Stimulated activated CD4-positive, alpha-beta T cell treated with anti-CD3 and anti-CD28 coated beads, Interleukin-4, amount 100 ng/mL, for 4 hours (primary cell): ENCODE measurements around the gene CAMK2N2.

Source experiments
- DNase-seq, 2 experiments: peaks; one replicate each; pipeline ENCODE4 v3.0.0-alpha.2; 2020

CAMK2N2 gene

DNA sequence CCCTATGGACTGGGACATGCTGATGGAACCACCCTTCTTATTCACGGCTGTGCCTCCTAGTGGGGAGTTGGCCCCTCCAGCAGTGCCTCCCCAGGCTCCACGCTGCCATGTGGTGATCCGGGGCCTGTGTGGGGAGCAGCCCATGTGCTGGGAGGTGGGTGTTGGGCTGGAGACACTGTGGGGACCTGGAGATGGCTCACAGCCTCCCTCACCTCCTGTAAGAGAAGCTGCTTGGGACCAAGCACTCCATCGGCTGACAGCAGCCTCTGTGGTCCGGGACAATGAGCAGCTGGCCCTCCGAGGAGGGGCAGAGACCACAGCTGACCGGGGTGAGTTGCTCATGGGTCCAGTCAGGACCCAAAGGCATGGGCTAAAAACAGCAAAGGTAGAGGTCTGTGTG lies 21.6 kb downstream of the CAMK2N2 start:
- DNase-seq: no peak

DNA sequence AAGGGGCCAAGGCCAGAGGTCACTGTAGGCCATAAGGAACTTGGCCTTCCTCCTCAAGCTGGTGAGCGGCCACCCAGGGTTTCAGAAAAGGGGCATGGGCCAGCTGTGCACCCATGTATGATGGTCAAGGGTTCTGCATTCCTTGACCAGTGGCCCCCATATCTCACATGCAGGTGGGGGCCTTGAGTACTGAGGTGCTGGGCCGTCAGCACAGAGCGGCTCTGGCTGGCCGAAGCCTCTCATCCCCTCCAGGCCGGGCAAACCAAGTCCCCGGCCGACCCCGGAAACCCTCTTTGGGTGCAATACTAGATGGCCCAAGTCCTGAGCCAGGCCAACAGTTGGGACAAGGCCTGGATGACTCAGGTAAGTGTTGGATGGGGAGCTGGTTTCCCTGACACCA lies 22.1 kb downstream of the CAMK2N2 start:
- DNase-seq: no peak

DNA sequence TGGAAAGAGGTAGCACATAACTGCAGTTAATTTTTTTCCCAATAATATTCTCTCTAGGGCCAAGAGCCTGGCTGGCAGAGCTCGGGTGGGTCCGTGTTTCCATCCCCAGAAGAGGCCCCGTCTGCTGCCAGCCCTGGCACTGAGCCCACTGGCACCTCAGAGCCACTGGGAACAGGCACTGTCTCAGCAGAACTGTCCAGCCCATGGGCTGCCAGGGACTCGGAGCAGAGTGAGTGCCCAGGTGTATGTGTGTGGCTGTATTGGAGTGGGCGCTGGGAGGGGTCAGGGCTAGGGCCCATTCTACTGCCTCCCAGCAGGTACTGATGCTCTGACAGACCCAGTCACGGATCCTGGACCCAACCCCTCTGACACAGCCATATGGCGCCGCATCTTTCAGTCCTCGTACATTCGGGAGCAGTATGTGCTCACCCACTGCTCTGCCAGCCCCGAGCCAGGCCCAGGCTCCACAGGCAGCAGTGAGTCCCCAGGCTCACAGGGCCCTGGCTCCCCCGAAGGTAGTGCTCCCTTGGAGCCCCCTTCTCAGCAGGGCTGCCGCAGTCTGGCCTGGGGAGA lies 23.0 kb downstream of the CAMK2N2 start:
- no peak for DNase-seq

DNA sequence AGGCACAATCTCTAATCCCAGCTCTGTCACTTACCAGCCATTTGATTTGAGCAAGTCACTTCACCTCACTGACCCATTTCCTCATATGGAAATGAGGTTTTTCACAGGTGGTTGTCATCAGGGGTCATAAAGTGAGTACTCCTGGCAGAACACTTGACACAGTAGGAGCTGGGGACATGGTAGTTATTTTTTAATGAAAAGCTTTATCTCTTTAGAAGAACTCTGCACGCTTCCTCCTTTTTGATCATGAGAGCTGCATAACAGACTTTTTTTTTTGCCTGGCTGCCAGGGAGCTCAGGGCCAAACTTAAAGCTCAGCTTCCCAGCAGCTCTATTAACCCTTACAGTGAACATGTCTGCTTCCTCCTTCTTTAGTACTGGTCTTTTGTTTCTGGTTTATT lies 23.5 kb downstream of the CAMK2N2 start:
- DNase-seq: no peak

DNA sequence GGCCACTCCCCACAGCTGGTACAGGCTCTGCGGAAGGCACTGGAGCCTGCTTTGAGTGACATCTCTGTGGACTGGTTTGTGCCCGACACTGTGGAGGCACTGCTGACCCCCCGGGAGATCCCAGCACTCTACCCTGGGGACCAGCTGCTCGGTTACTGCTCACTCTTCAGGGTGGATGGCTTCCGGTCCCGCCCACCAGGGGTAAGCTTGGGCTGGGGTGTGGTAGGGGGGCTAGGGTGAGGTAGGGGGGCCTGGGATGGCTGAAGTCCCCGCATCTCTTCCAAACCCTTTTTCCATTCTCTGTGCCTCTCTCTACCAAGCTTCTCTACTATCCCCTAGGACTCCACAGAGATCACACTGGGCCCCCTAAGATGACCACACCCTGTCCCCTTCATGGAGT lies 24.1 kb downstream of the CAMK2N2 start:
- DNase-seq: no peak

DNA sequence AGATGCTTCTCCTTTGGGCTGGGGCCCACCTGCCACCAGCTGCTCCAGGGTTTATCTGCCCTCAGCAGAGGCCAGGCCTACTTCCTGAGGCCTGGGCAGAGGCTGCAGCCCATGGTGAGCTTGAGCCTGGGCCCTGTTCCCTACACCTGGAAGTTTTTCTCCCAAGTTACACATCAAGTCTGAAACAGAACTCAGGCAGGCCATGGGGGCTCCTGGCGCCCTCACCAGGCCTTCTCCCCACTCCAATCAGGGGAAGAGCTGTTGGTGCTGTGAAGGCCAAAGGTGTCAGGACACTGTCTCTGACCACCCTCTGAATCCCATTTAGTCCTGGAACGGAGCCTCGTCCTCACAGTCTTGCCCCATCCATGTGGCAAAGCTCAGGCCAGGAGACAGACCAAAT lies 24.7 kb downstream of the CAMK2N2 start:
- DNase-seq: no peak

DNA sequence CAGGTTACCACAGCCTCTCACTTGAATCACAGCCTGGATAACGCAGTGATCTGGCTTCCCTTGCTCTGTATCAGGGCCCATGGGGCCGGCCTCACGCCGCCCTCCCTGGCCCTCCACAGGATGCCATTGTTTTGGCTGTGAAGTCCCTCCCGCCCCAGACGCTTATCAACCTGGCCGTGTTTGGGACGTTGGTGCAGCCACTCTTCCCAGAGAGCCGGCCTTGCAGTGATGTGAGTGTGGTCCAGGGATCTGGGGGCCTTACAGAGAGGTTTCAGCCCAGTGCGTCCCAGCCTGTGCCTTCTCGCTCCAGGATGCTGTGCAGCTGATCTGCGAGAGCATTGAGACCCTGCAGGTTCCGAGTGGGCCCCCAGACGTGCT lies 25.3 kb downstream of the CAMK2N2 start:
- no peak for DNase-seq

DNA sequence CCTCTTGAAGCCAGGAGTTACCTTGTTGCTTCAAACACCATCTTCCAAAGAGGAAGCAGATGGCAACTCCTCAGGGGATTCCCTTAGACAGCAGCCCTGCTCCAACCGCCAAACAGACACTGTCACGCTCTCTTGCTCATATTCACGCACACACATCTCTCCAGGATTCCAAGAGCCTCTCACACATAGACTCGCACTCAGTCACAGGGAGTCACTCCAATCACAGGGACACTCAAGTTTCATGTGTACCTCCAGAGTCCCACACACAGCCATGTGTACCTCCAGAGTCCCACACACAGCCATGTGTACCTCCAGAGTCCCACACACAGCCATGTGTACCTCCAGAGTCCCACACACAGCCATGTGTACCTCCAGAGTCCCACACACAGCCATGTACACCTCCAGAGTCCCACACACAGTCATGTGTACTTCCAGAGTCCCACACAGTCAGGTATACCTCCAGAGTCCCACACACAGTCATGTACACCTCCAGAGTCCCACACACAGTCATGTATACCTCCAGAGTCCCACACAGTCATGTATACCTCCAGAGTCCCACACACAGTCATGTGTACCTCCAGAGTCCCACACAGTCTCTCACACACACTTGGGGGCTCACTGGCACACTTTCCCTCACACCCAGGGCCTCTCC lies 25.8 kb downstream of the CAMK2N2 start:
- DNase-seq: no peak

DNA sequence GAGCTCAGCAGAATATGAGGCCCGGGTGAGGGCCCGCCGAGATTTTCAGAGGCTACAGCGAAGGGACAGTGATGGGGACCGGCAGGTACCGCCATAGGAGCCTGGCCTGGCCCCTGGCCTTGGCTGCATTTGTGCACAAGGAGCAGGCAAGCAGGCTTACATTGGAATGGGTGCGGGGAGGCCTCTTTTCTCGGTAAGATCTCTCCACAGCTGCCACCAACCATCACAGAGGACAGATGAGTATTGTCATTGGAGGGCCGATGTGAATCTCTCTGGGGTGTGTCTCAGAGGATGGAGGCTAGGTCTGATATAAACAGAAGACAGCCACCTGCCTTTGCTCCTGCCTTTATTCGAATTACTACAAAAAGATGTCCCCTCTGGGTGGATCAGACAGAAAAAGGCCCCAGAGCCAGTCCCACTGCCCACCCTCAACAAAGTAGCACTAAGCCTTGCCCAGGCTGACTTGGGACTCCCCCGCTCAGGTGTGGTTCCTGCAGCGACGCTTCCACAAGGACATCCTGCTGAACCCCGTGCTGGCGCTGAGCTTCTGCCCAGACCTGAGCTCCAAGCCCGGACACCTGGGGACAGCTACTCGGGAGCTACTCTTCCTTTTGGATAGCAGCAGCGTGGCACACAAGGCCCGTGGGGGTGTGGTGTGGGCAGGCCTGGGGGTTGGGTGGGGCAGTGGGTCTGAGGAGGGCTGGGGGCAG lies 26.5 kb downstream of the CAMK2N2 start:
- DNase-seq: no peak

DNA sequence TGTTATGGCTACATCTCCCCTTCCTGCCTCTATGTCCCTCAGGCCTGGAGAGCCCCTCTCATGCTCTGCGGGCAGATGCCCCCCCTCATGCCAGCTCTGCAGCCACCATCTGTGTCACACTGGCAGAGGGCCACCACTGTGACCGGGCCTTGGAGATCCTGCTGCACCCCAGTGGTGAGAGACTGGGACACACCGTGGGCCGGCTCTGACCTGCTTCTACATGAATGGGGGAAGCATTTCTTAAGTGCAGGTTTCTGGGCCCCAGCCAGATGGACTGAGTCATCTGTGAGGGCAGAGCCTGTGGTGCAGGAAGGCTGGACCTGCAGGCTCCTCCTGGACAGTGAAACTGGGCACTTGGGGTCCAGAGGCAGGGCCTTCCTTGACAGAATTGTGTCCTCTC lies 27.1 kb downstream of the CAMK2N2 start:
- no peak for DNase-seq

DNA sequence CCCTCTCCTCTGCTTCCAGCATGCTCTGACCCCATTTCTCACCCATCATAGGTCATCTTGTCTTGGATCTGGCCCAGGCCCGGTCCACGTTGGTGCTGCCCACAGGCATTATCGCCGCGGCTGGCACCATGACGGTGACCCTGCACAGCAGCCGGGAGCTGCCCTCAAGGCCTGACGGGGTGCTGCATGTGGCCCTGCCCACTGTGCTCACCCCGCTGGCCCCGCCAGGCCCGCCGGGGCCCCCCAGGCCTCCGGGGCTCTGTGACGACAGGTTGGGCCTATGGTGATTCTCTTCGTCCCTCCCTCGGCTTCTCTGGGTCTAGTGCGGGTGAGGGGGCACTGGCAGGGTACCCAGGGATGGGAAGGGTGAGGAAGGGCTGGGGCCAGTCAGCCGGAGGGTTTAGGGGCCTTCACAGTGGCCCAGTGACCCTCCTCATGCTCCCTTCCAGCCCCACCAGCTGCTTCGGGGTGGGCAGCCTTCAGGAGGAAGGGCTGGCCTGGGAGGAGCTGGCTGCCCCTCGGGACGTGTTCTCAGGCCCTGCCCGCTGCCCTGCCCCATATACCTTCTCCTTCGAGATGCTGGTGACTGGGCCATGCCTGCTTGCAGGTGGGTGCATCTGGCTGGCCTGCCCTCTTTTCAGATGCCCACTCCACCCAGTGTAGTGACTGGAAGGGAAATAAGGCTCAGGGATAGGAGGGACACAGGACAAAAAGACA lies 28.1 kb downstream of the CAMK2N2 start:
- DNase-seq: no peak

DNA sequence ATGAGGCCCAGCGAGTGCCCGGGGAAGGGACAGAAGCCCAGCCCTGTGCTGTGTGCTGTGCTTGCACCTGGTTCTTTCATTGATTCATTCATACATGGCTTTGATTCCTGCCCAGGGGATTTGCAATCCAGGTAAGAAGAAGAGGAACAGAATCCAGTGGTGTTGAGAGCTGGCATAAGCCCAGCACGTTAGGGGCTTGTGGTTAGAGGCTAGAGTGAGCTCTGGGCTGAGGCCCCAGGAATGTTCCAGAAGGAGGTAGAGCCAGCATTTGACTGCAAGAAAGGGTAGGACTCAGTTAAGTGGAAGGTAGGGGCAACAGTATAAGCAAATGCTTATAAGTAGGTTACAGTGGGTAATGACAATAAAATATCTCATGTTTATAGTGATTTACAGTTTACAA lies 29.7 kb downstream of the CAMK2N2 start:
- no peak for DNase-seq

DNA sequence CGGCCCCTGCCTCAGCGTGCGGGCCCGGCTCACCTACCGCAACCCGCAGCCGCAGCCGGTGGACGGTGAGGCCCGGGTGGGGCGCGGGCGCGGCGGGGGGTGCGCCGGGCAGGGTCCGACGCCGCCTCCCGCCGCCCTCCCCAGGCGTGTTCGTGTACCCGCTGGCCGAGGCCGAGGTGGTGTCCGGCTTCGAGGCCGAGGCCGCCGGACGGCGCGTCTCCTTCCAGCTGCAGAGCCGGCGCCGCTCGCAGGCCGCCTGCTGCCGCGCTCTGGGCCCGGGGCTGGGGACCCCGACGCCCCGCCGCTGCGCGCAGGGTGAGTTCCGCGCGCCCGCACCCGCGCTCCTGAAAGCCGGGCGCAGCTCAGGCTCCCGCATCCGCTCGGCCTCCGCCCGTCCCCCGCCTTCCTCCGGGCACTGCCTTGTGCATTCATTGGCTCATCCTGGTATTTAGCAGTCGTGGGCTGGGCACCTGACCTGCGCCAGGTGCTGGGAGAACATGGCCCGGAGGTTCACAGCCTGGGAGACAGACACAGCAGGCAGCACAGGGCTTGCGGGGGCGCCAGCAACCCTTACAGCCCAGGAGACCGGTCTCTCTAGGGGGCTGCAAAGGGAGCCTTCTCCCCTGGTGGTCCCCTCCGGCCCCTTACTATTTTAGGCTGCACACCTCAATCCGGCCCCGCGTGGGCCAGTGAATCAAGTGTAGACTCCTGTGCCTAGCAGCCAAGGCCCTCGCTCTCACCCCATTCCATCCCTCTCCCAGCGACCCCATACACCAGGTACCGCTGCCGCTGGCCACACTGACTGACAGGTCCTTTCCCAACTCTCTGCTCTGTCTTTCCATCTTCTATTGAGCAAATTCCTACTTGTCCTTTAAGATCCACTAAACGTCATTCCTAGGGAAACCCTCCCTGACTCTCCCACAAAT lies 30.5 kb downstream of the CAMK2N2 start:
- no peak for DNase-seq

DNA sequence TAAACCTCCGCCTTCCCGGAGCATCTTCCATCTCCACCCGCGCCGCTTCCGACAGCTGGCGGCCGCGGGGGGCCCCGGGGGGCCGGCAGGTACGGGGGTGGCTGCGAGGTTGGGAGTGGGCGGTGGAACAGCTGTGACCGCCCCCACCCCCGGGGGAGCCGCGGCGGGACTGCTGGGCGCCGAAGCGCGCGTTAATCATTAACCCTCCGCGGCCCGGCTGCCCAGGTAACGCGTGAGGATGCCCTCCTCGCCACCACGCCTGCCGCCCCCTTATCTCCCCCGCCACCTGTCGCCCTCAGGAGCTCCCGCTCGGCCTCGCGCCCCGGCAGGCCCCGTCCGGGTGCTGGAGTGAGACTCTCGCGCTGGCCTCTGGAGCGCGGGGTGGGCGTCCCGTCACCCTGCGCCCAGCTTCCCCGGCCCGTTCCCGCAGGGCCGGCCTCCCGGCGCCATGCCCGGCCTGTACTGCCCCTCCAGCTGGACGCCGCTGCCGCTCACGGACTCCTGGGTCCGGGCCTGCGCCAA lies 31.2 kb downstream of the CAMK2N2 start:
- peak in 1 of 2 experiments; percentile 26 for DNase-seq

DNA sequence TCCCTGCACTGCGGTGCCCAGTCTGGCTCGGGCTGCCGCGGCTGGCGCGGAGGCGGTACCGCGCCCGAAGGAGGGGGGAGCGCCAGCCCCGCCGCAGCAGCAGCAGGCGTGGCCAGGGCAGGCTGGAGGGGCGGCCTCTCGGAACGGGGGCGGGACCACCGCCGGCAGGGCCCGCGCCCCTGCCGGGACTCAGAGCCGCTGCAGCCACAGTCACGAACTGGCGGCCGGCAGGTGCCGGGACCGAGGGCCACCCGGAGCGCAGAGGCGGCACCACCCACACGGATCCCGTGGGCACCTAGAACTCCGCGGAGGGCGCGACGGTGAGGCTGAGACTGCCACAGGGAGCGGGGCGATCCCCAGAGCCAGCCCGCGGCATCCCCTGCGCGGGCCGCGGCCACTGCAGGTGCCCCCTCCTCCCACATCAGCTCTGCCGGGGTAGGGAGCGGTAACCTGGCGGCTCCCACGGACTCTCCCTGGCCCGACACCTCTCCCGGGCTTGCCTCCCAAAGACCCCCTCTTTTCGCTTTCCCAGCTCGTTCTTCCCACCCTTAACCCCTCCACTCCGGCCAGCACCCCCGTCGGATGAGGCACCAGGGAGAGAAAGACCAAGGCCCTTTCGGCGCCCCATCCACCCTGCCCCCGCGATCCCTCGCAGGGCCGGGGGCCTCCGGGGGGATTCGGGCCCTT lies 31.8 kb downstream of the CAMK2N2 start, which contains the start of gene VWA5B2:
Gene VWA5B2 (plus strand): TSS at position 192 of the 687 bp plus-strand sequence. CDS start 944 bp downstream, outside the sequence.
- DNase-seq: peak; percentile 64 to 67

DNA sequence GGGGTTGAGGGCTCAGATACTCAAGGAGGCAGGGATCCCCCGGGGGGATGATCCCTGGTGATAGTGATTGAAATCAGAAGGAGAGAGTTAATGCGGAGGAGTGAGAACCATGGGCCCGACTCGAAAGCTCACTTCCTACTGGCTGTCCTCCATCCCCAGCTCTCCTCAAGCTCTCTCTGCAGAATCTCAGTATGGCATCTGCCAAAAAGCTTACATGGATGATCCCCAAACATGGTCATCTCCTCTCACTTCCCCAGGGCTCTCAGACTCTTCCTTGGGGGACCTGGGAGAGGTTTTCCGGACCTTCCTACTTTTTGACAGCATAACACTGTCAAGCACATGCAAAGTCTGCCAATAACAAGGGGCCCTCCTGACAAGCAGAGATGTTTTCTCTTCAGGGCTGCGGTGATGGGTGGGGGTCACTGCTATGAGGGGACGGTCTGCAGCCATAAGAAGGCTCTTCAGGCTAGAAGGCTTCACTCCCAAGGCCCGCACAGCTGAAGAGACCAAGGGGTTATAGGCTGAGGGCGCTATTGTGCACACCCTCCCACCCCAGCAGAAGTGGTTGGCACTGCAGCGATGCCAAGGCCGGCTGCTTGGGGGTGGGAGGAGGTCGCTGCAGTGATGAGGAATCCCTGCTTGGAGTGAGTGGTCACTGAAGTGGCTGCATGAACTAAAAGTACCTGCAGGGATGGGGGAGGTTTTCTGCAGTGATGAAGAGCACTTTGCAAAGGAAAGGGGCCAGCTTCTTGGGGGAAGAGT lies 32.8 kb downstream of the CAMK2N2 start:
- DNase-seq: no peak

DNA sequence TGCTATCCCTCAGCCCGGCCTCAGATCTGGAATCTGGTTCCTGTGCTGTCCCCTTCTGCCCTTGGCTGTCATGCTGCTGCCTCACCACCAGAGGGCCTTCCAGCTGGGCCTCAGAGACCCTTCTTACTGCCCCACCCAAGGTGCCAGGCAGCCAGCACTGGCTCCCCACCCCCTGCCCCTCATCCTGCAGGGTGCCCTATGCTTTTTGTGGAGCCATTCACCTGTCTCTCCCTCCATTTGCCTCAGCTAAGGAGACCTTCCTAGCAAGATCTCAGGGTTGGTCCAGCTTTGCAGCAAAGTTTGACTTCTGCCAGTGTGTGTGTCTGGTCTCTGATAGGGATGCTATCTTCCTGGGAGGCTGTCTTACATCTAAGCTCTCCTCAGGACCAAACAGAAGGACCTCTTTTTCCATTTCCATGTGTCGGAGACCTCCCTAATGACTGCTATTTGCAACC lies 33.8 kb downstream of the CAMK2N2 start:
- DNase-seq: peak; percentile 44 to 48

DNA sequence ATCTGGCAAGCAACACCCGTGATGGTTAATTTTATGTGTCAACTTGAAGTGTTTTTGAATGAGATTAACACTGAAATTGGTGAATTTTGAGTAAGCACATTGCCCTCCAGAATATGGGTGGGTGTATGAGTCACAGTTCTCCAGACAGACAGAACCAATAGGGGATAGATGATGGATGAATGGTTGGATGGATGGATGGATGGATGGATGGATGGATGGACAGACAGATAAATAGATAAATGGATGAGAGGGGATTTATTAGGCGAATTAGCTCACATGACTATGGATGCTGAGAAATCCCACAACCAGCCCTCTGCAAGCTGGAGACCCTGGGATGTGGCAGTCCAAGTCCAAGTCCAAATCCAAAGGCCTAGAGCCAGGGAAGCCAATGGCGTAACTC lies 37.4 kb downstream of the CAMK2N2 start:
- no peak for DNase-seq

DNA sequence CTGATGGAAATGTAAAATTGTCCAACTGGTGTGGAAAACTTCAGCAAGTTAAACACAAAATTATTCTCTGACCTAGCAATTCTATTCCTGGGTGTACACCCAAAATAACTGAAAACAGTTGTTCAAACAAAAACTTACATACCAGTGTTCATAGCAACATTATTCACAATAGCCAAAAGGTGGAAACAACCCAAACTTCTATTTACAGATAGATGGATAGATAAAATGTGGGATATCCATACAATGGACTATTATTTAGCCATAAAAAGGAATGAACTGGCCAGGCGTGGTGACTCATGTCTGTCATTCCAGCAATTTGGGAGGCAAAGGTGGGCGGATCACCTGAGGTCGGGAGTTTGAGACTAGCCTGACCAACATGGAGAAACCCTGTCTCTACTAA lies 38.8 kb downstream of the CAMK2N2 start:
- DNase-seq: no peak

DNA sequence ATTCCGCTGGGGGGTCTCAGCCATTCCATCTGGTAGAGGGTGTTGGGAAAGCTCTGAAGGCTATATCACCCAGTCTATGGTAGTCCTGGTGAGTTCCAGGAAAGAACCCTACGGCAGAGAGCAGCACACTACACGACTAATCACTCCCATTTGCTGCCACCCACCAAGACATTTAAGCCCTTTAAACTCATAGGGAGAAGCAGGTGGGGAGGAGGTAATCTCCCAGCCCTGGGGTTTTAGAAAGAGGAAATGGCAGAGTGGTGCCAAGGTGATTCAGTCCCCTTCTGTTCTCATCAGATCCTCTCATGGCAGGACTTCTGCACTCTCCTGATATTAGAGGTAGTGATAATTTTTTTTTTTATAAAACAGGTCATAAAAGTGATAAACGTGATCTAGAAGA lies 42.5 kb downstream of the CAMK2N2 start:
- no peak for DNase-seq

DNA sequence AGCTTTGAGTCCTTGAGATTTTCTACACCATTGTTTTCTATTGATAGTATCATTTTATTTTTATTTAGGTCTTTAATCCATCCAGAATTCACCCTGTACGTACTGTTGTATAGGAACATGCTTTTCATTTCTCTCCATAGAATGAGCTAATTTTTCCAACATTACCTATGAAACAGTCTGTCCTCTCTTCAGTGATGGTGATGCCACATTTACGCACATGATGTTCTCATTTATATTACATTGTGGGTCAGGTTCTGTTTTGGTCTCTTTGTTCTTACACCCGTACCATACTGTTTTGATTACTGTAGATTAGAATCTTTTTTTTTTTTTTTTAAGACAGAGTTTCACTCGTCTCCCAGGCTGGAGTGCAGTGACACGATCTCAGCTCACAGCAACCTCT lies 49.6 kb downstream of the CAMK2N2 start:
- no peak for DNase-seq
